K562 (cell line): ENCODE results near the gene KLF13. TPM values are rescaled to one million over a fixed set of nuclear protein-coding genes. Genes with fewer than 3 reads are reported as not detected.
A peak's percentile ranks its signal among the peaks of the same experiment; 100 is the strongest.

Experiments used
- DPF2 ChIP-seq: fragments of 450-650 bp; IDR thresholded peaks from 2 replicates; pipeline ENCODE4 v1.6.1; 2016
- GABPA ChIP-seq: fragments of 200-800 bp; sonication (Bioruptor generic); conservative IDR thresholded peaks from 2 replicates; pipeline ENCODE4 v1.6.1; 2016; ENCODE audit warnings: low read depth, missing genetic modification characterization, missing compliant biosample characterization
- KLF13 ChIP-seq: fragments of 450-650 bp; IDR thresholded peaks from 2 replicates; pipeline ENCODE4 v1.6.1; 2016; ENCODE audit warnings: missing genetic modification characterization, low read depth, mild to moderate bottlenecking, missing compliant biosample characterization, moderate library complexity, borderline replicate concordance
- PTRF ChIP-seq: fragments of 450-650 bp; IDR thresholded peaks from 2 replicates; pipeline ENCODE4 v1.6.1; 2016; ENCODE audit warnings: mild to moderate bottlenecking, missing genetic modification characterization, missing compliant biosample characterization
- SRSF9 ChIP-seq: fragments of 200-400 bp; formaldehyde crosslinking; IDR thresholded peaks from 2 replicates; pipeline ENCODE4 v1.6.1; 2017; ENCODE audit warnings: low read depth, low read length, borderline replicate concordance
- TCF3 ChIP-seq: sonication (generic); formaldehyde crosslinking; IDR thresholded peaks from 2 replicates; pipeline ENCODE4 v1.4.0; 2020; ENCODE audit warnings: mild to moderate bottlenecking, missing genetic modification reagents
- TCF7 ChIP-seq: sonication (generic); IDR thresholded peaks from 2 replicates; pipeline ENCODE4 v1.6.1; 2016; ENCODE audit warnings: antibody characterized with exemption, borderline replicate concordance
- TCFL5 ChIP-seq: fragments of 250-450 bp; sonication (Bioruptor Pico); conservative IDR thresholded peaks from 2 replicates; pipeline ENCODE4 v1.6.1; 2021; ENCODE audit warnings: mild to moderate bottlenecking, moderate library complexity, matching md5 sums
- ZC3H4 ChIP-seq: sonication (generic); formaldehyde crosslinking; IDR thresholded peaks from 2 replicates; pipeline ENCODE4 v1.9.0; 2021; ENCODE audit warnings: missing genetic modification reagents, borderline replicate concordance
- ZNF263 ChIP-seq: sonication (generic); formaldehyde crosslinking; IDR thresholded peaks from 2 replicates; pipeline ENCODE4 v1.8.0; 2022; ENCODE audit warnings: mild to moderate bottlenecking, missing genetic modification reagents, borderline replicate concordance
- ZNF766 ChIP-seq: fragments of 200-800 bp; sonication (Bioruptor generic); conservative IDR thresholded peaks from 2 replicates; pipeline ENCODE4 v1.6.1; 2016; ENCODE audit warnings: missing genetic modification characterization, missing compliant biosample characterization
- ZNF79 ChIP-seq: fragments of 250-450 bp; sonication (Bioruptor Pico); IDR thresholded peaks from 2 replicates; pipeline ENCODE4 v1.4.0; 2020; ENCODE audit warnings: low read depth, mild to moderate bottlenecking, moderate library complexity
- polyA plus RNA-seq, 8 experiments: library from polyadenylated mRNA; depleted of rRNA in 4 of 8; stranded (reverse) in 5 of 8; unstranded in 3 of 8; fragments of >200 nt; fragmentation: Nextera tagmentation in 2 of 8; fragmentation: Illumina TruSeq in 1 of 8; extraction: Ambion mirVana in 2 of 8; extraction: Trizol in 1 of 8; gene quantifications; 2 replicates each; pipeline versions ENCODE4 v1.2.1 to v1.2.3, GENCODE V29; 2011 to 2014; ENCODE audit warnings: inconsistent platforms in 1 of 8, missing spikeins in 1 of 8
- total RNA-seq, 7 experiments: library from RNA; depleted of rRNA in 6 of 7; stranded (reverse); fragments of >200 nt in 6 of 7; fragmentation: Illumina TruSeq in 2 of 7; extraction: Trizol in 2 of 7; gene quantifications; 2 replicates each; pipeline versions ENCODE4 v1.2.1 to v1.2.3, GENCODE V29; 2011 to 2021; ENCODE audit warnings: low replicate concordance in 1 of 7
- TF ChIP-seq, protein P1 (sequence below): sonication (generic); formaldehyde crosslinking; IDR thresholded peaks from 2 replicates; pipeline ENCODE4 v1.8.0; 2022; ENCODE audit warnings: mild to moderate bottlenecking, missing genetic modification reagents
- TF ChIP-seq, protein P2 (sequence below): fragments of 250-450 bp; sonication (Bioruptor Pico); IDR thresholded peaks from 2 replicates; pipeline ENCODE4 v1.4.0; 2020; ENCODE audit warnings: mild to moderate bottlenecking, moderate library complexity
- TF ChIP-seq, protein P3 (sequence below): fragments of 200-800 bp; sonication (Bioruptor generic); IDR thresholded peaks from 2 replicates; pipeline ENCODE4 v1.6.1; 2017; ENCODE audit warnings: missing genetic modification characterization, missing compliant biosample characterization
- TF ChIP-seq, protein P4 (sequence below), 2 experiments: IDR thresholded peaks; 2 replicates each; pipeline ENCODE4 v1.6.1; 2011; ENCODE audit warnings: borderline replicate concordance in 1 of 2, control low read depth in 1 of 2, low read depth in 1 of 2, low read length in 1 of 2, mild to moderate bottlenecking in 1 of 2, mixed read lengths in 1 of 2, moderate library complexity in 1 of 2; ENCODE audit not compliant: insufficient read depth in 1 of 2, insufficient read length in 1 of 2, poor library complexity in 1 of 2, severe bottlenecking in 1 of 2; ENCODE audit errors: extremely low read depth in 1 of 2
- TF ChIP-seq, protein P5 (sequence below): fragments of 450-650 bp; IDR thresholded peaks from 2 replicates; pipeline ENCODE4 v1.6.1; 2016
- TF ChIP-seq, protein P6 (sequence below): IDR thresholded peaks from 2 replicates; pipeline ENCODE4 v1.6.1; 2014; ENCODE audit warnings: antibody characterized with exemption

The KLF13 gene
- total and polyA plus RNA-seq, 9 of the 15 experiments (the other 6 are each of a cell fraction or from before 2014, with no cell fraction given) = 1.8 to 10.5 (median 4.8) TPM

DNA sequence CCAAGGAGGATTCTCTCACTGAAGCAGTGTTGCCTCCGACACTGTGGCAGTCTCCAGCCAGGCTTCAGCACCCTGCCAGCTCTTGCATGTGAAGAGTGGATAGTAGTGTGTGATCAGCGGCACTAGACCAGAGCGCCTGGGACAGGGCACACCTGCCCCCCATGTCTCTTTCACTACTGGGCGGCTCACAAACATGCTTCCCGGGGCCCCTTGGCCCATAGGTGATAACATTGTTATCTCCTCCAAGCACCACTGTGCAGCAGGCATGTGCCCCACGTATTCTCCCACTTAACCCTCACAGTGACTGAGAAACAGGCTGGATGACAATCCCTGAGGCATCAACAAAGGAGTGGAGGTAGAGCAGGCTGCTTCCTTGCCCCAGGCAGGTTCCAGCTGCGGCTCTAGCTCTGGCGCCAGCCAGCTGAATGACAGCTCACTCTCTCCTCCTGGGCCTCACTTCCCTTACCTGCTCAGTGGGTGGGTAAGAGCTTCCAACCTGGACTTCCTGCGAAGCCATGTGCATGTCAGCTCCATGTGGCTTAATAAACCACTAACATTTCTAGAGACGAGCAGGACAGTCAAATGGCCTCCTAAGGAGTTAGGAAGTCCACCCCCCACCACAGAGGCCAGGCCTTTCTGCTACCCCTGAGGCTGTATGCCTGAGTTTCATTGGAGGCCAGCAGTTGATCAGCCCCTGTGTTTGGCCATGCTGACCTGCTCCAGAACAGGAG, 37.8 kb downstream of the KLF13 start (continued):
- TF ChIP-seq, protein P1, sequence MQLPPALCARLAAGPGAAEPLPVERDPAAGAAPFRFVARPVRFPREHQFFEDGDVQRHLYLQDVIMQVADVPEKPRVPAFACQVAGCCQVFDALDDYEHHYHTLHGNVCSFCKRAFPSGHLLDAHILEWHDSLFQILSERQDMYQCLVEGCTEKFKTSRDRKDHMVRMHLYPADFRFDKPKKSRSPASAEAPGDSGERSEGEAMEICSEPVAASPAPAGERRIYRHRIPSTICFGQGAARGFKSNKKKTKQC (CRISPR knock-in tag) = no peak
- TF ChIP-seq, protein P2, sequence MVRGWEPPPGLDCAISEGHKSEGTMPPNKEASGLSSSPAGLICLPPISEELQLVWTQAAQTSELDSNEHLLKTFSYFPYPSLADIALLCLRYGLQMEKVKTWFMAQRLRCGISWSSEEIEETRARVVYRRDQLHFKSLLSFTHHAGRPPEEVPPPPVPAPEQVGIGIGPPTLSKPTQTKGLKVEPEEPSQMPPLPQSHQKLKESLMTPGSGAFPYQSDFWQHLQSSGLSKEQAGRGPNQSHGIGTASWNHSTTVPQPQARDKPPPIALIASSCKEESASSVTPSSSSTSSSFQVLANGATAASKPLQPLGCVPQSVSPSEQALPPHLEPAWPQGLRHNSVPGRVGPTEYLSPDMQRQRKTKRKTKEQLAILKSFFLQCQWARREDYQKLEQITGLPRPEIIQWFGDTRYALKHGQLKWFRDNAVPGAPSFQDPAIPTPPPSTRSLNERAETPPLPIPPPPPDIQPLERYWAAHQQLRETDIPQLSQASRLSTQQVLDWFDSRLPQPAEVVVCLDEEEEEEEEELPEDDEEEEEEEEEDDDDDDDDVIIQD = no peak
- TF ChIP-seq, protein P3, sequence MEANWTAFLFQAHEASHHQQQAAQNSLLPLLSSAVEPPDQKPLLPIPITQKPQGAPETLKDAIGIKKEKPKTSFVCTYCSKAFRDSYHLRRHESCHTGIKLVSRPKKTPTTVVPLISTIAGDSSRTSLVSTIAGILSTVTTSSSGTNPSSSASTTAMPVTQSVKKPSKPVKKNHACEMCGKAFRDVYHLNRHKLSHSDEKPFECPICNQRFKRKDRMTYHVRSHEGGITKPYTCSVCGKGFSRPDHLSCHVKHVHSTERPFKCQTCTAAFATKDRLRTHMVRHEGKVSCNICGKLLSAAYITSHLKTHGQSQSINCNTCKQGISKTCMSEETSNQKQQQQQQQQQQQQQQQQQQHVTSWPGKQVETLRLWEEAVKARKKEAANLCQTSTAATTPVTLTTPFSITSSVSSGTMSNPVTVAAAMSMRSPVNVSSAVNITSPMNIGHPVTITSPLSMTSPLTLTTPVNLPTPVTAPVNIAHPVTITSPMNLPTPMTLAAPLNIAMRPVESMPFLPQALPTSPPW = 0 out of 2 replicates have a peak, but pooled peaks have one; percentile 11
- no peak for TF ChIP-seq KLF13 (tag)
- peak; percentile 22; the same call in 1 of the 2 replicates for TF ChIP-seq ZNF766 (CRISPR knock-in tag)
- no peak for TF ChIP-seq SRSF9
- no peak for TF ChIP-seq PTRF (tag)
- no peak for TF ChIP-seq ZC3H4 (CRISPR knock-in tag)
- no peak for TF ChIP-seq TCFL5 (CRISPR knock-in tag)
- TF ChIP-seq DPF2 = no peak
- TF ChIP-seq, protein P4, sequence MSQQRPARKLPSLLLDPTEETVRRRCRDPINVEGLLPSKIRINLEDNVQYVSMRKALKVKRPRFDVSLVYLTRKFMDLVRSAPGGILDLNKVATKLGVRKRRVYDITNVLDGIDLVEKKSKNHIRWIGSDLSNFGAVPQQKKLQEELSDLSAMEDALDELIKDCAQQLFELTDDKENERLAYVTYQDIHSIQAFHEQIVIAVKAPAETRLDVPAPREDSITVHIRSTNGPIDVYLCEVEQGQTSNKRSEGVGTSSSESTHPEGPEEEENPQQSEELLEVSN (IDR thresholded peaks at IDR 0.05; ENCODE audit: borderline replicate concordance in 1 of 2, extremely low read depth in 1 of 2, insufficient read depth in 1 of 2, insufficient read length in 1 of 2, low read depth in 1 of 2, low read length in 1 of 2, poor library complexity in 1 of 2, severe bottlenecking in 1 of 2) = peak; percentile 10 to 32
- TF ChIP-seq ZNF263 (CRISPR knock-in tag) = no peak
- TF ChIP-seq TCF3 = peak; percentile 67
- no peak for TF ChIP-seq GABPA
- TF ChIP-seq, protein P5, sequence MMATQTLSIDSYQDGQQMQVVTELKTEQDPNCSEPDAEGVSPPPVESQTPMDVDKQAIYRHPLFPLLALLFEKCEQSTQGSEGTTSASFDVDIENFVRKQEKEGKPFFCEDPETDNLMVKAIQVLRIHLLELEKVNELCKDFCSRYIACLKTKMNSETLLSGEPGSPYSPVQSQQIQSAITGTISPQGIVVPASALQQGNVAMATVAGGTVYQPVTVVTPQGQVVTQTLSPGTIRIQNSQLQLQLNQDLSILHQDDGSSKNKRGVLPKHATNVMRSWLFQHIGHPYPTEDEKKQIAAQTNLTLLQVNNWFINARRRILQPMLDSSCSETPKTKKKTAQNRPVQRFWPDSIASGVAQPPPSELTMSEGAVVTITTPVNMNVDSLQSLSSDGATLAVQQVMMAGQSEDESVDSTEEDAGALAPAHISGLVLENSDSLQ = 0 out of 2 replicates have a peak, but pooled peaks have one; percentile 27
- no peak for TF ChIP-seq TCF7
- no peak for TF ChIP-seq ZNF79 (CRISPR knock-in tag)
- TF ChIP-seq, protein P6, sequence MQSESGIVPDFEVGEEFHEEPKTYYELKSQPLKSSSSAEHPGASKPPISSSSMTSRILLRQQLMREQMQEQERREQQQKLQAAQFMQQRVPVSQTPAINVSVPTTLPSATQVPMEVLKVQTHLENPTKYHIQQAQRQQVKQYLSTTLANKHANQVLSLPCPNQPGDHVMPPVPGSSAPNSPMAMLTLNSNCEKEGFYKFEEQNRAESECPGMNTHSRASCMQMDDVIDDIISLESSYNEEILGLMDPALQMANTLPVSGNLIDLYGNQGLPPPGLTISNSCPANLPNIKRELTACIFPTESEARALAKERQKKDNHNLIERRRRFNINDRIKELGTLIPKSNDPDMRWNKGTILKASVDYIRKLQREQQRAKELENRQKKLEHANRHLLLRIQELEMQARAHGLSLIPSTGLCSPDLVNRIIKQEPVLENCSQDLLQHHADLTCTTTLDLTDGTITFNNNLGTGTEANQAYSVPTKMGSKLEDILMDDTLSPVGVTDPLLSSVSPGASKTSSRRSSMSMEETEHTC = no peak
